Fibroblast of peridontal ligament (primary cell): Measurements from ENCODE around the gene ANAPC5.
"Not testable (repeated sequence)": the region's sequence is repeated elsewhere in the genome, so short reads cannot be mapped to it uniquely, and the experiment has no call there.

Source experiments
- DNase-seq: peaks from one replicate; pipeline ENCODE4 v3.0.0-alpha.2; 2010; ENCODE audit errors: extremely low read depth

The ANAPC5 gene, protein sequence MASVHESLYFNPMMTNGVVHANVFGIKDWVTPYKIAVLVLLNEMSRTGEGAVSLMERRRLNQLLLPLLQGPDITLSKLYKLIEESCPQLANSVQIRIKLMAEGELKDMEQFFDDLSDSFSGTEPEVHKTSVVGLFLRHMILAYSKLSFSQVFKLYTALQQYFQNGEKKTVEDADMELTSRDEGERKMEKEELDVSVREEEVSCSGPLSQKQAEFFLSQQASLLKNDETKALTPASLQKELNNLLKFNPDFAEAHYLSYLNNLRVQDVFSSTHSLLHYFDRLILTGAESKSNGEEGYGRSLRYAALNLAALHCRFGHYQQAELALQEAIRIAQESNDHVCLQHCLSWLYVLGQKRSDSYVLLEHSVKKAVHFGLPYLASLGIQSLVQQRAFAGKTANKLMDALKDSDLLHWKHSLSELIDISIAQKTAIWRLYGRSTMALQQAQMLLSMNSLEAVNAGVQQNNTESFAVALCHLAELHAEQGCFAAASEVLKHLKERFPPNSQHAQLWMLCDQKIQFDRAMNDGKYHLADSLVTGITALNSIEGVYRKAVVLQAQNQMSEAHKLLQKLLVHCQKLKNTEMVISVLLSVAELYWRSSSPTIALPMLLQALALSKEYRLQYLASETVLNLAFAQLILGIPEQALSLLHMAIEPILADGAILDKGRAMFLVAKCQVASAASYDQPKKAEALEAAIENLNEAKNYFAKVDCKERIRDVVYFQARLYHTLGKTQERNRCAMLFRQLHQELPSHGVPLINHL

DNA sequence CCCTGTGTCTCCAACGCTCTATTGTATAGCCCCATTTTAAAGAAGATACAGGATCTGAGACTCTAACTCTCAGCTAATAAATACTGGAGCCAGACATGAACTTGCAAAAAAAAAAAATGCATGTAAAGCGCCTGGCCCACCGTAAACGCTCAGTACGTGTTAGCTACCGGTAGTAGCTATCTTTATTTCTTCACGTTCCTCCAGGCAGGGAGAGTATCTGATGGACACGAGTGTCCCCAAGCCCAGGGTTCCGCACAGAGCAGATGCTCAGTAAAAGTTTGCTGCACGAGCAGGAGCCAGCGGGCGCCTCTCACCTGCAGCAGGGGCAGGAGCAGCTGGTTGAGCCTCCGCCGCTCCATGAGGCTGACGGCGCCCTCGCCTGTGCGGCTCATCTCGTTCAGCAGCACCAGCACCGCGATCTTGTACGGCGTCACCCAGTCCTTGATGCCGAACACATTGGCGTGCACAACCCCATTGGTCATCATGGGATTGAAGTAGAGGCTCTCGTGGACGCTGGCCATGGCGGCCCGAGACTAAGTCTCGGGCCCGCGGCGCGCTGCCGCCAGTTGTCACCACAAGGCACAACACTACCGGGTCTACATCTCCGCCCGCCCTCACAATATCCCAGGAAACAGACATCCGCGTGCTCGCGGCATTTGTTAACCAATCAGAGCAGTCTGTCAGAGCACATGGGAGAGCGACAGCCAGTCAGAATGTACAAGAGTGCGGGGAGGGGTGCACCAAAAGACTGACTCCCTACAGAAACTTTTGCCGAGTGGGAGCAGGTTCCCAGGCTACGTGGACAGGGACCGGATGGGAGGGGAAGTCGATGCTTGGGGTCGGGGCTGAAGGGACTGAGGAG lies at the start of gene ANAPC5:
TSS of gene ANAPC5 (minus strand) at position 592 of the 862 bp plus-strand sequence. CDS start at position 521, 71 bp downstream.
- peak; percentile 99 for DNase-seq

DNA sequence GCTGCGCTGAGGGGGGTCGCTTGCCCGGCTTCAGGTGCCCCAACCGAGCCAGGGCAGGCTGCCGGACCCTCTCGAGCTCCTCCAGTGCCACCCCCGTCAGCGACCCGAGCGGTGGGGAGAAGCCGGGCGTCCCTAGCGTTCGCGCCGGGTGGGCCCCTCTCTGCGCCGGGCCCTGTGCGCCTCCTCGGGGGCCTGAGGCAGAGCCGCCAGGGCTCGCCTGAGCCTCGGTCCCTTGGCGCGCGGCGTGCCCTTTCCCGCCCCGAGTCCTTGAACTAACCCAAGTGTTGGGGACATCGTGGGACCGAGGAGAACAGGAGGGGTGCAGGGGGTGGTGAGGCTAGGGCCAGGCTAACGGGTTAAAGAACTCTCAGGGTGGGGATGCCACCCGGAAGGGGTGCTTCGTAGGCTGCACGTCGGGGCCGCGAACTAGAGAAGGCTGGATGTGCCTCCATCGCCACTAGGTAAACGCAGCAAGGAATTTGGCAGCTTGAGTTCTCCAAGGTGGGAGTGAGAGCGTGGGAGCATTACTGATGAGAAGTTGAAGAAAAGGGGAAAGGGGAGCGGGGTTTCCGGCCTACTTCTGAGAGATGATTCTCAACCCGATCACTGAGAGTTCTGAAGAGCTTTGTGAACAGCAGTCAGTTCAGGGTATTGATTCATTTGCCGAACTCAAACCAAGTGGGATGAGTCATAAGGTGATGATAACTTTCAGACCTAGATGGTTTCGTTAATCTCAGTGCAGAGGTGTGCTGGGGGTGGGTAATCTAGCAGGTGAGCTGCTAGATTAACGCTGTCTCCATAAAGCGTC lies 48.3 kb upstream of the ANAPC5 start:
- peak; percentile 46 for DNase-seq

DNA sequence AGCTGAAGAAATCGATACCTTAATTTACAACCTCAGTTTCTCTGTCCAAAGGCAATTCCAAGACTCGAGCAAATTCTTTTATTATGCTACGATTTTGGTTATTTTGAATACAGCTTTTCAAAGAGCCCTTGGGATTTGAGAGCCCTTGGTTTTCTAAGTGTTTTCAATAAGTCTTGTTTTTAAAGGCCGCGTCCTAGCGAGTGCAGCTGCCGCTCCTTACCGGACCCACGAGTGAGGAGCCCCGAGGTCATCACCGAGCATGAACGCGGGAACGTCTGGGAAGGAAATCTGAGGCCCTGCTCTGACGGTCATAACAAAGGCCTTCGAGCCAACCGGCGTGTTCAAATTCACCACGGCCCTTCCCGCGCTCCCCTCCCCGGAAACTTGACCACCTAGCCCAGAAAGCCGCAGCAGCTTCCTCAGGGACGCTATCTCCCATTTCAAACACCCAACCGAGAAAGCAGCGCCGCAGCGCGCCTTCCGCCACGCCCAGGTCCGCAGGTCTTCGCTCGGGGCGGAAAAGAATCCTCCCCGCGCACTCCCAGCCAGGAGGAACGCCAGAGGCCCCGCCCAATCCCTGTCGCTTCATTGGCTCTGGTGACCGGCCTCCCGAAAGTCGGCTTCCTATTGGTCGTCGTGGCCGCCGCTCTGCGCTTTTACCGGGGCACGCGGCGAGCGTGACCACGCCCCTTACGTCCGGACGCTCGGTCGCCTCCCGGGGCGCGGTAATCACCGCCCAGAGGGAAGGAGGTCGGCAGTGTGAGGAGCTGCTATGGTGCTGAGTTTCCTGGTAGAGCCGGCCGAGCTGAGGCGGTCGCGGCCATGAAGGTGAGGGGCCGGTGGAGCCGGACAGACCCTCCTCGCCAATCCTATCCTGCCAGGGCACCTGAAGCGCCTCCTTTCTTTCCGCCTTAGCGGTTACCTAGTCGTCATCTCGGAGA lies 47.5 kb upstream of the ANAPC5 start, which contains the start of gene RNF34:
TSS of gene RNF34 (plus strand) at position 728 of the 941 bp plus-strand sequence. CDS start at position 823, 95 bp downstream.
- peak; percentile 96 for DNase-seq

DNA sequence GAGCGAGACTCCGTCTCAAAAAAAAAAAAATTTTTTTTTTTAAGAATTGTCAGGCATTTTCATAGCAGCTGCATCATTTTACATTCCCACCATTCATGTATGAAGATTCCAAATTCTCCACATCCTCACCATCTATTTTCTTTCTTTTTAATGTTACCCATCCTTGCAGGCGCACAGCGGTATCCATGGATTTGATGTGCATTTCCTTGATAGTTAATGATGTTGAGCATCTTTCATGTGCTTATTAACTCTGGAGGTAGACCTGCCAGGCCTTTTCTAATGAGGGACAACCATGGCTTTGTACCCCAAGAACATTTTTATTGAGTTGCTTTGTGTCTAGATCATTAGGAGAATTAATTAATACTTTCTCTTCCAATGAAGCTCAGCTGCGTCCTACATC lies 46.1 kb upstream of the ANAPC5 start:
- DNase-seq, result no peak

DNA sequence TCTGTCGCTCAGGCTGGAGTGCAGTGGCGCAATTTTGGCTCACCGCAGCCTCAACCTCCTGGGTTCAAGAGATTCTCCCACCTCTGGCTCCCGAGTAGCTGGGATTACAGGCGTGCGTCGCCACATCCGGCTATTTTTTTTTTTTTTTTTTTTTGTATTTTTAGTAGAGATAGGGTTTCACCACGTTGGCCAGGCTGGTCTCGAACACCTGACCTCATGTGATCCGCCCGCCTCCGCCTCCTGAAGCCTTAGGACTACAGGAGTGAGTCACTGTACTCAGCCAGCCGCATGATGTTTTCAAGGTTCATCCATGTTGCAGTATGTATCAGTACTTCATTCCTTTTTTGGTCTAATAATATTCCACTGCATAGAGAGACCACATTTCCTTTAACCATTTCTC lies 45.3 kb upstream of the ANAPC5 start:
- no peak for DNase-seq

DNA sequence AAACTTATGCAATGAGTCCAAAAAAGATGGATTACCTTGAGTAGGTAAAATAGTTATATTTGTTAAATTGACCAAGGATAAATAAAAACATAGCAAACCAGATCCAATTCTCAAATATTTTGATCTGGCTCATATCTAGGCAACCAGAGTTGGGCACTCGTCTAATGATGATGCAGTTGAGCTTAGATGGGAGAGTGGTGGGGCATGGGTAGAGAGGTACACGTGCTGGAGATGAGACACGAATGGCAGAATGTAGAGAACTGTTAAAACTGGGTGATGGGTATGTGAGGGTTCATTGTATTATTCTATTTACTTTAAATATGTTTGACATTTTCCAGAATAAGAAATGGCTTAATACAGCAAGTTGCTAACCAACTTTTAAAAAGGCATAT lies 40.1 kb upstream of the ANAPC5 start:
- no peak for DNase-seq

DNA sequence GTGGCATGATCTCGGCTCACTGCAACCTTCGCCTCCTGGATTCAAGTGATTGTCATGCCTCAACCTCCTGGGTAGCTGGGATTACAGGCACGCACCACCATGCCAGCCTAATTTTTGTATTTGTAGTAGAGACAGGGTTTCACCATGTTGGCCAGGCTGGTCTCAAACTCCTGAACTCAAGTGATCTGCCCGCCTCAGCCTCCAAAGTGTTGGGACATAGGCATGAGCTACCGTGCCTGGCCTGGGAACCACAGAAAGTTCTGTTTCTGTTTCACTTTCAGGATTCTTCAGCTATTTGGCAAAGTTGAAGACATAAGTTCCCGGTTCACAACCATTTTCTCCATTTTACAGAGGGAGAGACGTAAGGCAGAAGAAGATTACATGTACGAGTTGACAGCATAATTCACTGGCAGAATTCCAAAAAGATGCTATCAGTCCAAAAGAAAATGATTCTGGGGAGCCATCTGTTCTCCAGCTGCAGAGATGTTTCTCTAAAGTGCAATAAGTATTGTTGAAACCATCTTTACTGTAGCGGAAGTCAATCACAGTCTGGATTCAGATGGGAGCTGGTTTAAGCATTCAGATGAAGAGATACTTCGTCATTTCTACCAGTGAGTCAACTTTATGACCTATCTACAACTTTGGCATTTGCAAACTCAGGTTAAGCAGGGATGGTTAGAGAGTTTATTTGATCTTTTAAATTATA lies 39.6 kb upstream of the ANAPC5 start:
- DNase-seq, result peak; percentile 62

DNA sequence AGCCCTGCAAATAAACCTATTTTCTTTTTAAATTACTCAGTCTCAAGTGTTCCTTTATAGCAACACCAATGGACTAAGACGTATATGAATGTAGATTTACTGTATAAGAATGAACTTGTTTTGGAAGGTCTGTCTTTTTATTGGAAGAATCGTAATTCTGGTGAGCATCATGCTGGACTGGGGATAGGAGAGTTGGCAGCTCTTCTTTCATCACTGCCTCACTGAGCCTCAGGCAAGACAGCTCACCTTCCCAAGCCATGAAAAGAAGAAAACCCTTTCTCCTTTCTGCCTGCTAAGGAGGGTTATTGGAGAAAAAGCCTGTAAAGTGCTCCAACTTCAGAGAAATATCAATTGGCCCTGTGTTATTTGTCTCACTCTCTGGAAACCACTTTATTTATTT lies 38.6 kb upstream of the ANAPC5 start:
- no peak for DNase-seq

DNA sequence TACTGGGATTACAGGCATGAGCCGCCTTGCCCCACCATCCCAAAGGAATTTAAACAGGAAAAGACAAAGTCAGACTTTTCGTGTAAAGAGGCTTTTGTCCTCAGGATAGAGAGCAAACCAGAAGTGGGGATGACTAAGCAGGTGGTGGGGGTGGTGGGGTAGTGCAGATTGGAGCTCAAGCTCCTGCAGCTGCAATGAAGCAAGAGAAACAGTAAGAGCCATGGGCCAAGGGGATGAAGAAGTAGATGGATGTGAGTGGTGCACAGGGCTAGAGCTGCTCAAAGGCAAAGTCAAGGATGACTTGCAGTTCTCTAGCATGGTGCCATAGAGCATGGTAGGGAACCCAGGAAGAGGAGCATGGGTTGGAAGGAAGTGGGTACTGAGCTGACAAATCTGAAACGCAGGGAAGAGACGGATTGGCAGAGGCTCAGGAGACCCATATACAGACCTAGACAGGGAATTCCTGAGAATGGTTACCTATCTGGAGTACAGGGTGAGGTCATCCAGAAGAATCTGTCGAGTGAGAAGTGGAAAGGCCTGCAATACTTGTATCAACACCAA lies 36.3 kb upstream of the ANAPC5 start:
- peak; percentile 60 for DNase-seq

DNA sequence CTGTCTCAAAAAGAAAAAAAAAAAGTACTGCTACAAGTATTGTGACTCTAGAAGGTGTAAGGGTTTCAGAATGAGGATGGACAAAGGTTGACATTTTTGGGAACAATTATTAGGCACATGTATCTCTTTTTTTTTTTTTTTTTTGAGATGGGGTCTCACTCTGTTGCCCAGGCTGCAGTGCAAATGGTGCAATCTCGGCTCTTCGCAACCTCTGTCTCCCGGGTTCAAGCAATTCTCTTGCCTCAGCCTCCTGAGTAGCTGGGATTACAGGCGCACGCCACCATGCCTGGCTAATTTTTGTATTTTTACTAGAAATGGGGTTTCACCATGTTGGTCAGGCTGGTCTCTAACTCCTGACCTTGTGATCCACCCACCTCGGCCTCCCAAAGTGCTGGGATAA lies 32.7 kb upstream of the ANAPC5 start:
- not testable (repeated sequence) for DNase-seq

DNA sequence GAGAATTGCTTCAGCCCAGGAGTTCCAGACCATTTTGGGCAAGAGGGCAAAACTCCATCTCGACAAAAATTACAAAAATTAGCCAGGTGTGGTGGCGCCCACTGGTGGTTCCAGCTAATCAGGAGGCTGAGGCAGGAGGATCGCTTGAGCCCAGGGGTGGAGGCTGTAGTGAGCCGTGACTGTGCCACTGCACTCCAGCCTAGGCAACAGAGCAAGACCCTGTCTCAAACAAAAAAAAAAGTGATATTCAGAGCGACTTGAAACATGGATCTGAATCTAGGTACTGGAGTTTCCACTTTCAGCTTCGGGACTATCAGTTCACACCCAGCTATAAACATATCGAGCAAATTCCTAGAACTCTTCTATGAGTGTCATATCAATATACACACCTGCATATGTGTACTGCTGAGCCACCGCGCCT lies 31.4 kb upstream of the ANAPC5 start:
- no peak for DNase-seq

DNA sequence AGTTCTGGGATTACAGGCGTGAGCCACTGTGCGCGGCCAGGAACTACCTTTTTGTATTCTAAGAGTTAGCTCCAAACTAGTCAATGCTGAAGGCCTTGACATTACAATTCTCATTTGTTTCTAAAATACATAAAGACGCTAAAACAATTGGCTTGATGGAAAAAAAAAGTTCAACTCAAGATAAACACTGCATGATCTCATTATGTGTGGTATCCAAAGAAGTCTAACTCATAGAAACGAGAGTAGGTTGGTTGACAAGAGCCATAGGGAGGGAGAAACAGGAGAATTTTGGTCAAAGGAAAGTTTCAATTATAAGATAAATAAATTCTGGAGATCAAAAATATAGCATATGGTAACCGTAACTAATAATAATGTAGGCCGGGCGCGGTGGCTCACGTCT lies 27.7 kb upstream of the ANAPC5 start:
- DNase-seq, result peak; percentile 24

DNA sequence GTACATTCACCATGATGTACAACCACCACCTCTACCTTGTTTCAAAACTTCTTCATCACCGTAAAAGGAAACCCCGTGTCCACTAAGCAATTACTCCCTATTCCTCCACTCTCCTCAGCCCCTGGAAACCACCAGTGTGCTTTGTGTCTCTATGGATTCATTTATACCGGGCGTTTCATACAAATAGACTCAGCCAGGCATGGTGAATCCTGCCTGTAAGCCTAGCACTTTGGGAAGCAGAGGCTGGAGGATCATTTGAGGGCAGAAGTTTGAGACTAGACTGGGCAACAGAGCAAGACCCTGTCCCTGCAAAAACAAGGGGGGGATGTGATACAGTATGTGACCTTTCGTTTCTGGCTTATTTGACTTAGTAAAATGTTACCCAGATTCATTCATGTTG lies 26.5 kb upstream of the ANAPC5 start:
- DNase-seq, result no peak

DNA sequence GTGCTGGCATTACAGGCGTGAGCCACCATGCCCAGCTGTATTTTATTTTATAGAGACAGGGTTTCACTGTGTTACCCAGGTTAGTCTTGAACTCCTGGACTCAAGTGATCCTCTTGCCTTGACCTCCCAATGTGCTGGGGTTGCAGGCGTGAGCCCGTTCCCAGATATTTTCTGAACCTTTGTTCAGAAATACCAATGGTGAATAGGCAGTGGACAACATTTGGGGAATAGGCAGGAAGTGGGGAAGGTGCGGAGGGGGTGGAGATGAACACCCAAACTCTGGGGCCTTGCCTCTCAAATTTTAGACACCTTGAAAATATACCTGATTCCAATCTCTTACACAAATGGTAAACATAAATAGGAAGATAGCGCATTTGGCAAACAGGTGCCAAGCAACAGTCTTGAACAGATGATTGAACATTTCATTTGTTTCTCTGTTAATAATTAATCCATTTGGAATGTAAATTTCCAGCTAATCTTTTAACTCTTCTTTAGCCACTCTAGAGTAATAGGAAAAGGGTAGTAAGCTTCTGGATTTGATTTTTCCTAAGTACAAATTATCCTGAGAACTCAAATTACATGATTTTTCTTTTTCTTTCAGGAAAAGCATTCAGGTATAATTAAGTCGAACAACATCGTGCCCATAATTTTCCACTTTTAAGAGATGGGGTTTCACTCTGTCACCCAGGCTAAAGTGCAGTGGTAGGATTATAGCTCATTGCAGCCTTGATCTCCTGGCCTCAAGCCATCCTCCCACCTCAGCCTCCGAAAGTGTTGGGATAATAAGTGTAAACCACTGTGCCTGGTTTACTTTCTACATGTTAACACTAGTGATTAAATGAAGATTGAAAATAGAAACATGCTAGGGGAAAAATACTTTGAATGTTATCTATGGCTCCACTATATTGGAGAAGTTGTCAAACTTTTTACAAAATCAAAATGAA lies 24.8 kb upstream of the ANAPC5 start:
- DNase-seq, result no peak

DNA sequence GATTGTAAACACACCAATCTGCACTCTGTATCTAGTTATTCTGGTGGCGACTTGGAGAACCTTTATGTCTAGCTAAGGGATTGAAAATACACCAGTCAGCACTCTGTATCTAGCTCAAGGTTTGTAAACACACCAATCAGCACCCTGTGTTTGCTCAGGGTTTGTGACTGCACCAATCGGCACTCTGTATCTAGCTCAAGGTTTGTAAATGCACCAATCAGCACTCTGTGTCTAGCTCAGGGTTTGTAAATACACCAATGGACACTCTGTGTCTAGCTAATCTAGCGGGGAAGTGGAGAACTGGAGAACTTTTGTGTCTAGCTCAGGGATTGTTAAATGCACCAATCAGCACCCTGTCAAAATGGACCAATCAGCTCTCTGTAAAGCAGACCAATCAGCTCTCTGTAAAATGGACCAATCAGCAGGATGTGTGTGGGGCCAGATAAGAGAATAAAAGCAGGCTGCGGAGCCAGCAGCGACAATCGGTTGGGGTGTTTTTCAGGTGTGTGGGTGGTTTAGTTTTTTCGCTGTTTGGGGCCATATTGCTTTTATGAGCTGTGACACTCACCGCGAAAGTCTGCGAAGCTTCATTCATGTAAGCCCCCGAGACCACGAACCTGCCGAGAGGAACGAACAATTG lies 22.9 kb upstream of the ANAPC5 start:
- not testable (repeated sequence) for DNase-seq

DNA sequence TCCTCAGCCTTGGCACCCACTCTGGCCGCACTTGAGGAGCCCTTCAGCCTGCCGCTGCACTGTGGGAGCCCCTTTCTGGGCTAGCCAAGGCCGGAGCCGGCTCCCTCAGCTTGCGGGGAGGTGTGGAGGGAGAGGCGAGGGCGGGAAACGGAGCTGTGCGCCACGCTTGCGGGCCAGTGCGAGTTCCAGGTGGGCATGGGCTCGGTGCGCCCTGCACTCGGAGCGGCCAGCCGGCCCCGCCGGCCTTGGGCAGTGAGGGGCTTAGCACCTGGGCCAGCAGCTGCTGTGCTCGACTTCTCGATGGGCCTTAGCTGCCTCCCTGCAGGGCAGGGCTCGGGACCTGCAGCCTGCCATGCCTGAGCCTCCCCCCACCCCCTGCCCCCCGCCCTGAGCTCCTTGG lies 22.1 kb upstream of the ANAPC5 start:
- DNase-seq, result not testable (repeated sequence)

DNA sequence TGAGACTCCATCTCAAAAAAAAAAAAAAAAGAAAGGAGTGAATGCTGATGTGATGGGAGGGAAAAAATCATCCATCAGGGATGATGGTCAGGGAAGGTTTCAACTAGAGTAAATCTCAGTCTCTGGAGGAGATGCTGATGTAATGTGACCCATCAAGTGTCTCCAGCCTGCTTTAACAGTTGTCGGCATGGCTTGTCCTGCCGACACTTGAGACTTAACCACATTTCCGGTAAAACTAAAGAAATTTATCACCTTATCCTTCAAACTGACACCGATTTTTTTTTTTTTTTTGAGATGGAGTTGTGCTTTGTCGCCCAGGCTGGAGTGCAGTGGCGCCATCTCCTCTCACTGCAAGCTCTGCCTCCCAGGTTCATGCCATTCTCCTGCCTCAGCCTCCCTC lies 21.5 kb upstream of the ANAPC5 start:
- DNase-seq, result no peak
